Astrocyte of the cerebellum (primary cell): ENCODE data around the gene TRIM63.

Experiments used
- DNase-seq: peaks from one replicate; pipeline ENCODE4 v3.0.0-alpha.2; 2011; ENCODE audit warnings: low read depth
- H3K4me3 ChIP-seq: 2 replicates; pipeline ENCODE4 v1.5.1; 2011; ENCODE audit warnings: mild to moderate bottlenecking, low read depth, low read length, moderate library complexity
- in situ Hi-C: cut with HindIII; loops from 2 replicates; pipeline ENCODE4 v1.10.0; 2017; ENCODE audit warnings: low sequenced_read_pairs
- TF ChIP-seq, protein P1 (sequence below): IDR thresholded peaks from 2 replicates; pipeline ENCODE4 v1.5.1; 2012; ENCODE audit warnings: low read length, low read depth, moderate library complexity, mild to moderate bottlenecking; ENCODE audit errors: missing control alignments

TRIM63 gene

DNA sequence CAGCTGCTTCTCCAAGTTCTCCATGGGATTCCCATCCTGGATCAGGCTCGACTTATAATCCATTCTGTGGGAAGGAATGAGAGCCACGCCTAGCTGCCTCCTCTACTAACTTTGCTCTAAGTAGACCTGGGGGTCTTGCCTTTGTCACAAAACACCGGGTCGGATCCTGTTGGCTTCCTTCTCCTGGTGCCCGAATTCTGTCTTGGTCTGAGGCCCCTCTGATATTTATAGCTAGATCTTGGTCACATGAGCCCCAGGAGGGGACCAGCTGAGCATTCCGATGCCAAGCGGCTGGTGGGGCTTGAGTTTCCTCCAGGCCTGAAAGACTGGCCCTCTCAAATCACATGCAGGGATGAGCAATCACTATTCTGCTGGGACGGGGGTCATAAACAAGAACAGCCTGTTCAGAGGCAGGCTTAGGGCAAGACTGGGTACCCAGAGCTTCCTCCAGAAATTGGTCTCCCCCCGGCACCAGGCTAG lies at the start of gene TRIM63:
Gene TRIM63 (minus strand): TSS at position 199 of the 480 bp plus-strand sequence. CDS start 136 bp downstream, at position 63.
- in situ Hi-C loops: no loop called here
- no peak for DNase-seq
- no peak within 1 kb of the TSS for H3K4me3 ChIP-seq
- TF ChIP-seq, protein P1, sequence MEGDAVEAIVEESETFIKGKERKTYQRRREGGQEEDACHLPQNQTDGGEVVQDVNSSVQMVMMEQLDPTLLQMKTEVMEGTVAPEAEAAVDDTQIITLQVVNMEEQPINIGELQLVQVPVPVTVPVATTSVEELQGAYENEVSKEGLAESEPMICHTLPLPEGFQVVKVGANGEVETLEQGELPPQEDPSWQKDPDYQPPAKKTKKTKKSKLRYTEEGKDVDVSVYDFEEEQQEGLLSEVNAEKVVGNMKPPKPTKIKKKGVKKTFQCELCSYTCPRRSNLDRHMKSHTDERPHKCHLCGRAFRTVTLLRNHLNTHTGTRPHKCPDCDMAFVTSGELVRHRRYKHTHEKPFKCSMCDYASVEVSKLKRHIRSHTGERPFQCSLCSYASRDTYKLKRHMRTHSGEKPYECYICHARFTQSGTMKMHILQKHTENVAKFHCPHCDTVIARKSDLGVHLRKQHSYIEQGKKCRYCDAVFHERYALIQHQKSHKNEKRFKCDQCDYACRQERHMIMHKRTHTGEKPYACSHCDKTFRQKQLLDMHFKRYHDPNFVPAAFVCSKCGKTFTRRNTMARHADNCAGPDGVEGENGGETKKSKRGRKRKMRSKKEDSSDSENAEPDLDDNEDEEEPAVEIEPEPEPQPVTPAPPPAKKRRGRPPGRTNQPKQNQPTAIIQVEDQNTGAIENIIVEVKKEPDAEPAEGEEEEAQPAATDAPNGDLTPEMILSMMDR: no peak

DNA sequence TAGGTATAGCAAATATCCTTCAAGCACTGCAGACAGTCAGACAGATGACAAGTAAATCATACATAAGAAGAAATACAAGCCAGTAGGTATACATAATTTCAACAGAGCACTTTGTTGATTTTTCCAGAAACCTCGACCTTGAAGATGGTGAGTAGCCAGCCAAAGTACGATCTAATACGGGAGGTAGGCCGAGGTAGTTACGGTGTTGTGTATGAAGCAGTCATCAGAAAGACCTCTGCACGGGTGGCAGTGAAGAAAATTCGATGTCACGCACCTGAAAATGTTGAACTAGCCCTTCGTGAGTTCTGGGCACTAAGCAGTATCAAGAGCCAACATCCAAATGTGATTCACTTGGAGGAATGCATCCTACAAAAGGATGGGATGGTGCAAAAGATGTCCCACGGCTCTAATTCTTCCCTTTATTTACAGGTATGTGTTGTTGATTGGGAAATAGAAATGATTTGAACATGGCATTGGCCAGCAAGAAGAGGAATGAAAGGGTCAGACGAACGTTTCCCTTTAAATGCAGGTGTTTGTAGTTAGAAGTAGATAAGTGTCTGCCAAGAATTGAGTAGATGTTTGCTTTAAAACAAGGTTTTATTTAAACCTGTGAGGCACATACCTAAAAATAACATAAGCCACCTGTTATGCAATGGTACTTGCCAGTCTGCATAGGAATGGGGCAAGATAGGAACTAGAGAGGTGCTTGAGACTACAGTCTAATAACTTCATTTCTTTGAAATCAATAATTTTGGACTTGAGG lies 46.9 kb upstream of the TRIM63 start:
- TF ChIP-seq, protein P1: no peak
- DNase-seq: no peak
- no peak overlapping the region for H3K4me3 ChIP-seq
- in situ Hi-C loops: no loop called here

DNA sequence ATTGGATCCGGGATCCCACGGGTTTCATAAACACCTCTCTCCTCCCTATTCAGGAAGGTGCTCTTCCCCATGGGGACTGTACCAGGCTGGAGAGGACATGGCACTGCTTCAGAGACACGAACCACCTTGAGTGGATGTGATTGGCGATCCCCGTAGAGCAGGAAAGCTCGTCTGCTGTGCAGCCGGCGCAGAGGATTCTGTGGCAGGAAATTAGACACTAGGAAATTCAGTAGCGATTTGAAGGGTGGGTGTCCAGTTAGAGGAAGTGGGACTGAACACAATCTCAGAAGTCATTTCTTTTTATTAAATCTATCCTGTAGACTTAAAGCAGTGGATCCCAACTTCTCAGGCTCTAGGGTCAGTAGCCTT lies 45.0 kb upstream of the TRIM63 start:
- in situ Hi-C loops: no loop called here
- TF ChIP-seq, protein P1: no peak
- peak overlapping the region; percentile 98 for H3K4me3 ChIP-seq
- DNase-seq: no peak

DNA sequence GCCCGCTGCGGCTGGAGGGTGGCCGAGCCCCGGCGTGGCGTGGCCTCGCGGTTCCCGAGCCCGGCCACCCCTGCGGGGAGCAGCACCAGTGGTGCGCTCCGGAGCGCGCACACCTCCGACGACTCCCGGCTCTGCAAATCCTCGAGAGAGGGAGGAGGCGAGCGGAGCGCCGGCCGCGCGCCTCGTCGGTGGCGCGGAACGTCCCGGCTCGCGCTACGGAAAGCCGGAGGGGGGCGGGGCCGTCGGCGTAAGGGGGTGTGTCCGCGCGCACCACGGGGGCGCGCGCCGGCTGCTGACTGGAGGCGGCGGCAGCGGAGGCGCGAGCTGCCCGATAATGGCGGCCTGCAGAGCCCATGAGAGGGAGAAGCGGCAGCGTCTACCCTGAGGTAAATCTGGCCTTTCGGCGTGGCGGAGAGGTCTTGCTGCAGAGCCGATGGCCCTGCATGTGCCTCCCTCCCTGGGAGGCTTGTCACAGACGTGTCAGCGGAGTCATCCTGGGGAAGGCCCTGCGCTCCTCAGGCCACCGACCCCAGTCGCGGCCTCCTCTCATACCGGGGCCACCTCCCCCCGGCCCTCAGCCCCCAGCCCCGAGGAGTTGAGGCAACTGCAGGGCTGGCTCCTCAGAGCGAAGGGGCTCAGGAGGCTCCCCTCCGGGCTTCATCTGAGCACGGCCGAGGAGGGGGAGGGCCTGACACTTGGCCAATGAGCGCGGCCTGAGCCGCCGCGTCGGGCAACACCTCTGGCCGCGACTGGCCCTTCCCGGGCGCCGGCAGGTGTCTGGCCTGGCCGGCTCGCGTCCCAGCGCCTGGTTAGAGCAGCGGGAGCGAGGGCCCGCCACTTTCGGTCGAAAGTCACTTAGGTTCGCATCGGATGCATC lies 44.3 kb upstream of the TRIM63 start, which contains the start of gene PDIK1L:
Gene PDIK1L (plus strand): TSS at position 295 of the 877 bp plus-strand sequence. CDS start 2,485 bp downstream, outside the sequence.
- peak; percentile 92 for DNase-seq
- in situ Hi-C loops: no loop called here
- H3K4me3 ChIP-seq: peak within 1 kb of the TSS; percentile 98
- TF ChIP-seq, protein P1: no peak

DNA sequence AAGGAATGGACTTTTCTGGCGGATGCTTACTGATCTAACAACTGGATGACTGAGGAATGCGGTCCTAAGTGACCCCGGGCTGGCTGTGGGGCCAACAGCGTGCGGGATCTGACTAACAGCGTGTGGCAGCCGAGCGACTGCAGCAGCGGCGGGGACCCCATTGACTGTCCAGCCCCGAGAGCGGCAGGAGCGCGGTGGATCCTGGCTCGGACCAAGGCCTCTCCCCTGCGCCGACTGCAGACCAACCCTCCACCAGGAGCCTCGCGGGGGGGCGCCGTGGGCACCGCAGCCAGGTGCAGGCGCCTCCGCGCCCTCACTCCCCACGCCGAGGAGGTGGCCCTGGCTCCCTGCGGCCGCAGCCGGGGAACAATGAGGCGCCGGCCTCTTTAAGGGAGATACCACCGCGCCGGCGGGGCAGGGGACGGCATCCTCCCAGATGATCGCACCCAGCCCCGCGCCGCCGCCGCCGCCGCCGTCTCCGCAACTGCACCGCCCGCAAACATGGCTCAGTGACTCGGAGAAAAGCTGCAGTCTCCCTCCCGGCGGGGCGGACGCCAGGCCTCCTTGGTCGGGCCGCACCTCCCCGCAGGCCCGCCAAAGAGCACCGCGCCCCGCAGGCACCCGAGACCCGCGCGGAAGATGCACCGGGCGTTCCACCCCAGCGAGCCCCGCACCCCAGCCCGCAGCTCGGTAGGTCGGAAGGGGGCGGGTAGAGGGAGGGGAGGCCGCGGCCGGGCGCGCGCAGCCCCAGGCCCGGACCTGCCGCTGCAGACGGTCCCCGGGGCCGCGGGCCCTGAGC lies 43.5 kb upstream of the TRIM63 start:
- DNase-seq: peak; percentile 27
- H3K4me3 ChIP-seq: peak overlapping the region; percentile 98
- TF ChIP-seq, protein P1: no peak
- in situ Hi-C loops: no loop called here
